Astrocyte (in vitro differentiated cells and primary cell): ENCODE measurements around the gene PTTG2. TPM values are rescaled to one million over a fixed set of nuclear protein-coding genes. Genes with fewer than 3 reads are reported as not detected.

Experiments
- DNase-seq: peaks from one replicate; pipeline ENCODE4 v3.0.0-alpha.2; 2010; ENCODE audit warnings: low read depth
- FAIRE-seq: peaks from 2 replicates; lab custom pipeline; 2011; peaks lifted over from hg19 to GRCh38; lab: Jason Lieb, UNC
- H2AFZ ChIP-seq: 2 replicates; pipeline ENCODE4 v1.6.0; 2012; ENCODE audit warnings: low read depth, low read length, inconsistent platforms
- H3K27ac ChIP-seq: 2 replicates; pipeline ENCODE4 v1.5.1; 2011; ENCODE audit warnings: low read depth, low read length, inconsistent platforms
- H3K27me3 ChIP-seq: 2 replicates; pipeline ENCODE4 v1.6.0; 2011; ENCODE audit warnings: low read length, inconsistent platforms; ENCODE audit not compliant: insufficient read depth
- H3K36me3 ChIP-seq: 2 replicates; pipeline ENCODE4 v1.5.1; 2011; ENCODE audit warnings: low read length, inconsistent platforms; ENCODE audit not compliant: insufficient read depth
- H3K4me1 ChIP-seq: 2 replicates; pipeline ENCODE4 v1.5.1; 2011; ENCODE audit warnings: low read length, inconsistent platforms; ENCODE audit not compliant: insufficient read depth
- H3K4me2 ChIP-seq: 2 replicates; pipeline ENCODE4 v1.6.0; 2012; ENCODE audit warnings: low read length, inconsistent platforms
- H3K4me3 ChIP-seq: 2 replicates; pipeline ENCODE4 v1.5.1; 2011; ENCODE audit warnings: low read depth, mild to moderate bottlenecking, low read length, inconsistent platforms; ENCODE audit not compliant: insufficient read depth
- H3K79me2 ChIP-seq: 2 replicates; pipeline ENCODE4 v1.6.0; 2012; ENCODE audit warnings: mild to moderate bottlenecking, low read length, inconsistent platforms; ENCODE audit not compliant: insufficient read depth
- H3K9ac ChIP-seq: 2 replicates; pipeline ENCODE4 v1.6.0; 2012; ENCODE audit warnings: mild to moderate bottlenecking, low read length, inconsistent platforms
- H3K9me3 ChIP-seq: 2 replicates; pipeline ENCODE4 v1.5.1; 2012; ENCODE audit warnings: low read depth, mild to moderate bottlenecking, low read length, inconsistent platforms; ENCODE audit not compliant: insufficient read depth
- H4K20me1 ChIP-seq: 2 replicates; pipeline ENCODE4 v1.6.0; 2012; ENCODE audit warnings: low read length, inconsistent platforms; ENCODE audit not compliant: insufficient read depth
- H3K27ac Mint-ChIP-seq: one replicate; pipeline ENCODE4 v1.8.0; 2021; ENCODE audit warnings: mild to moderate bottlenecking, mixed read lengths; ENCODE audit not compliant: unreplicated experiment
- H3K27me3 Mint-ChIP-seq: one replicate; pipeline ENCODE4 v1.8.0; 2021; ENCODE audit warnings: low read depth, mixed read lengths; ENCODE audit not compliant: unreplicated experiment
- H3K36me3 Mint-ChIP-seq: one replicate; pipeline ENCODE4 v1.8.0; 2021; ENCODE audit warnings: low read depth, mixed read lengths; ENCODE audit not compliant: unreplicated experiment
- H3K4me1 Mint-ChIP-seq: one replicate; pipeline ENCODE4 v1.8.0; 2021; ENCODE audit warnings: low read depth, mixed read lengths; ENCODE audit not compliant: unreplicated experiment
- H3K4me3 Mint-ChIP-seq: one replicate; pipeline ENCODE4 v1.8.0; 2021; ENCODE audit warnings: mild to moderate bottlenecking, moderate library complexity, mixed read lengths; ENCODE audit not compliant: unreplicated experiment
- H3K9me3 Mint-ChIP-seq: one replicate; pipeline ENCODE4 v1.8.0; 2021; ENCODE audit warnings: mild to moderate bottlenecking, mixed read lengths; ENCODE audit not compliant: unreplicated experiment
- CTCF ChIP-seq: IDR thresholded peaks from 2 replicates; pipeline ENCODE4 v1.5.1; 2011; ENCODE audit warnings: low read depth, mild to moderate bottlenecking, inconsistent platforms, low read length, moderate library complexity; ENCODE audit not compliant: insufficient read depth
- EZH2 ChIP-seq: IDR thresholded peaks from 2 replicates; pipeline ENCODE4 v1.6.1; 2012; ENCODE audit warnings: mild to moderate bottlenecking, low read length, inconsistent platforms; ENCODE audit not compliant: insufficient read depth
- total RNA-seq: library from RNA; stranded (reverse); gene quantifications from 2 replicates; pipeline ENCODE4 v1.2.1, GENCODE V29; 2021

Gene PTTG2
- total RNA-seq, 1 donor from 2014 or later, result not detected

- H3K9me3 ChIP-seq, result no peaks in the 10 kb centered on the region
- H3K9me3 Mint-ChIP-seq, result no peaks in the 10 kb centered on the region
- H4K20me1 ChIP-seq, result peaks cover 49% of the 10 kb centered on the region
- peaks cover 67% of the 10 kb centered on the region for H3K79me2 ChIP-seq
- no peak overlapping the region for H3K27ac Mint-ChIP-seq
- H3K36me3 ChIP-seq, result no peaks in the 10 kb centered on the region
- H3K4me3 Mint-ChIP-seq, result no peak overlapping the region
- no peaks in the 10 kb centered on the region for H3K27me3 ChIP-seq
- peaks cover 3% of the 10 kb centered on the region for H3K36me3 Mint-ChIP-seq
- FAIRE-seq (no peak), DNase-seq (no peak)
- H3K4me1 Mint-ChIP-seq, result no peaks in the 10 kb centered on the region
- no peak overlapping the region for H3K9ac ChIP-seq
- no peak overlapping the region for H3K4me3 ChIP-seq
- H3K27me3 Mint-ChIP-seq, result peaks cover 2% of the 10 kb centered on the region
- H3K4me1 ChIP-seq, result no peaks in the 10 kb centered on the region
- H2AFZ ChIP-seq, result no peak overlapping the region
- TF ChIP-seq CTCF (no peak), EZH2 (no peak)
- H3K4me2 ChIP-seq, result no peak overlapping the region
- no peak overlapping the region for H3K27ac ChIP-seq
These were observed 35.2 kb downstream of the PTTG2 start for GRCh38 chr4:37995299-37995821.

GRCh38 chr4:37995981-37996775, 36.0 kb downstream of the PTTG2 start:
- FAIRE-seq, result no peak
- DNase-seq, result no peak
- Mint-ChIP-seq H3K27me3 (peaks cover 2% of the 10 kb centered on the region), H3K9me3 (no peaks in the 10 kb centered on the region), H3K4me1 (no peaks in the 10 kb centered on the region), H3K4me3 (no peak overlapping the region), H3K27ac (no peak overlapping the region), H3K36me3 (peaks cover 3% of the 10 kb centered on the region)
- Histone ChIP-seq H3K79me2 (peaks cover 63% of the 10 kb centered on the region), H4K20me1 (peaks cover 46% of the 10 kb centered on the region), H3K36me3 (no peaks in the 10 kb centered on the region), H3K27me3 (no peaks in the 10 kb centered on the region), H3K9ac (no peak overlapping the region), H3K4me2 (no peak overlapping the region), H3K4me3 (no peak overlapping the region), H3K27ac (no peak overlapping the region), H2AFZ (no peak overlapping the region), H3K9me3 (no peaks in the 10 kb centered on the region), H3K4me1 (no peaks in the 10 kb centered on the region)
- no peak for TF ChIP-seq CTCF
- TF ChIP-seq EZH2, result no peak

GRCh38 chr4:37998226-37998625, 38.0 kb downstream of the PTTG2 start:
- Mint-ChIP-seq H3K27ac (no peak overlapping the region), H3K4me3 (no peak overlapping the region), H3K4me1 (peaks cover 14% of the 10 kb centered on the region), H3K27me3 (peaks cover 2% of the 10 kb centered on the region), H3K9me3 (no peaks in the 10 kb centered on the region), H3K36me3 (peaks cover 3% of the 10 kb centered on the region)
- Histone ChIP-seq H3K4me1 (no peaks in the 10 kb centered on the region), H3K27me3 (no peaks in the 10 kb centered on the region), H3K36me3 (no peaks in the 10 kb centered on the region), H3K4me2 (no peak overlapping the region), H3K9ac (no peak overlapping the region), H4K20me1 (peaks cover 50% of the 10 kb centered on the region), H2AFZ (no peak overlapping the region), H3K79me2 (peaks cover 68% of the 10 kb centered on the region), H3K27ac (no peak overlapping the region), H3K9me3 (no peaks in the 10 kb centered on the region), H3K4me3 (no peak overlapping the region)
- DNase-seq (no peak), FAIRE-seq (no peak)
- TF ChIP-seq EZH2 (no peak), CTCF (no peak)
